ENCODE results near the gene ATIC. TPM values are rescaled to one million over a fixed set of nuclear protein-coding genes. Genes with fewer than 3 reads are reported as not detected.

ATIC gene
- total RNA-seq, 1 experiment from 2014 or later = 285 TPM

DNA sequence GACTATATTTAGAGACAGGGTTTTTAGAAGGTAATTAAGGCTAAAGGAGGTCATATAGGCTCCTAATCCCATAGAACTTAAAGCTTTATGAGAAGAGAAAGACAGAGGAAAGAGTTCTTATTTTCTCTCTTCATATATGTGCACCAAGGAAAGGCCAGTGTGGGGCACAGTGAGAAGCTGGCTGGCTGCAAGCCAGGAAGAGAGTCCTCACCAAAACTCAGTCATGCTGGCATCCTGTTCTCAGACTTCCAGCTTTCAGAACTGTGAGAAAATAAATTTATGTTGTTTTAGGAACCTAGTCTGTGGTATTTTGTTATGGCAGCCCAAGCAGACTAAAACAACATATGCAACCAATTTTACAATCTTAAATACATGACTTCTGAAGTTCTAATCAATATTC, 31.5 kb upstream of the ATIC start:
- CTCF ChIA-PET = no interaction called here
- H3K9me3 Mint-ChIP-seq = peaks cover 3% of the 10 kb centered on the region; the same call in 1 of the 2 replicates

DNA sequence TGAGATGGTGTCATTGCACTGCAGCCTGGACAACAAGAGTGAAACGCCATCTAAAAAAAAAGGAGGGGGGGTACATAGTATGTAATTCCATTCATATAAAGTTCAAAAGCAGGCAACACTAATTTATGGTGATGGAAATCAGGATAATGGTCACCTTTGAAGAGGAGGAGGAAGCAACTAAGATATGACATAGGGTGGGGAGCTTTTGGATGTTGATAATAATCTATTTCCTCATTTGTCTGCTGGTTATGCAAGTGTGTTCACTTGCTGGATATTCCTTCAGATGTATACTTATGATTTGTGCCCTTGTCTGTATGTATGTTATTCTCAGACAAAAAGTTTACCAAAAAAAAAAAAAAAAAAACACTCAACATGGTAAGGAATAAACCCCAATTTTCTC, 28.6 kb upstream of the ATIC start:
- CTCF ChIA-PET = no interaction called here

More for the DNA sequence above, 31.5 kb upstream of the ATIC start:
- POLR2A ChIA-PET = no interaction called here
- Mint-ChIP-seq H3K27me3 (ENCODE audit: low read depth) (no peaks in the 10 kb centered on the region), H3K27ac (no peak overlapping the region), H3K4me1 (no peaks in the 10 kb centered on the region), H3K36me3 (no peaks in the 10 kb centered on the region), H3K4me3 (no peak overlapping the region)
- TF ChIP-seq, protein P1, sequence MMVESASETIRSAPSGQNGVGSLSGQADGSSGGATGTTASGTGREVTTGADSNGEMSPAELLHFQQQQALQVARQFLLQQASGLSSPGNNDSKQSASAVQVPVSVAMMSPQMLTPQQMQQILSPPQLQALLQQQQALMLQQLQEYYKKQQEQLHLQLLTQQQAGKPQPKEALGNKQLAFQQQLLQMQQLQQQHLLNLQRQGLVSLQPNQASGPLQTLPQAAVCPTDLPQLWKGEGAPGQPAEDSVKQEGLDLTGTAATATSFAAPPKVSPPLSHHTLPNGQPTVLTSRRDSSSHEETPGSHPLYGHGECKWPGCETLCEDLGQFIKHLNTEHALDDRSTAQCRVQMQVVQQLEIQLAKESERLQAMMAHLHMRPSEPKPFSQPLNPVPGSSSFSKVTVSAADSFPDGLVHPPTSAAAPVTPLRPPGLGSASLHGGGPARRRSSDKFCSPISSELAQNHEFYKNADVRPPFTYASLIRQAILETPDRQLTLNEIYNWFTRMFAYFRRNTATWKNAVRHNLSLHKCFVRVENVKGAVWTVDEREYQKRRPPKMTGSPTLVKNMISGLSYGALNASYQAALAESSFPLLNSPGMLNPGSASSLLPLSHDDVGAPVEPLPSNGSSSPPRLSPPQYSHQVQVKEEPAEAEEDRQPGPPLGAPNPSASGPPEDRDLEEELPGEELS (CRISPR knock-in tag; IDR thresholded peaks at IDR 0.05) = no peak
- TF ChIP-seq GTF2I (CRISPR knock-in tag; conservative IDR thresholded peaks at IDR 0.05) = no peak
- TF ChIP-seq, protein P2, sequence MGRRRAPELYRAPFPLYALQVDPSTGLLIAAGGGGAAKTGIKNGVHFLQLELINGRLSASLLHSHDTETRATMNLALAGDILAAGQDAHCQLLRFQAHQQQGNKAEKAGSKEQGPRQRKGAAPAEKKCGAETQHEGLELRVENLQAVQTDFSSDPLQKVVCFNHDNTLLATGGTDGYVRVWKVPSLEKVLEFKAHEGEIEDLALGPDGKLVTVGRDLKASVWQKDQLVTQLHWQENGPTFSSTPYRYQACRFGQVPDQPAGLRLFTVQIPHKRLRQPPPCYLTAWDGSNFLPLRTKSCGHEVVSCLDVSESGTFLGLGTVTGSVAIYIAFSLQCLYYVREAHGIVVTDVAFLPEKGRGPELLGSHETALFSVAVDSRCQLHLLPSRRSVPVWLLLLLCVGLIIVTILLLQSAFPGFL (CRISPR knock-in tag; IDR thresholded peaks at IDR 0.05; ENCODE audit: borderline replicate concordance) = no peak
- no peak for TF ChIP-seq SMAD4 (CRISPR knock-in tag; IDR thresholded peaks at IDR 0.05)
- TF ChIP-seq, protein P3, sequence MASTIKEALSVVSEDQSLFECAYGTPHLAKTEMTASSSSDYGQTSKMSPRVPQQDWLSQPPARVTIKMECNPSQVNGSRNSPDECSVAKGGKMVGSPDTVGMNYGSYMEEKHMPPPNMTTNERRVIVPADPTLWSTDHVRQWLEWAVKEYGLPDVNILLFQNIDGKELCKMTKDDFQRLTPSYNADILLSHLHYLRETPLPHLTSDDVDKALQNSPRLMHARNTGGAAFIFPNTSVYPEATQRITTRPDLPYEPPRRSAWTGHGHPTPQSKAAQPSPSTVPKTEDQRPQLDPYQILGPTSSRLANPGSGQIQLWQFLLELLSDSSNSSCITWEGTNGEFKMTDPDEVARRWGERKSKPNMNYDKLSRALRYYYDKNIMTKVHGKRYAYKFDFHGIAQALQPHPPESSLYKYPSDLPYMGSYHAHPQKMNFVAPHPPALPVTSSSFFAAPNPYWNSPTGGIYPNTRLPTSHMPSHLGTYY (CRISPR knock-in tag; IDR thresholded peaks at IDR 0.05) = no peak
- TF ChIP-seq KAT7 (CRISPR knock-in tag; IDR thresholded peaks at IDR 0.05; ENCODE audit: borderline replicate concordance) = no peak
- no peak for TF ChIP-seq SOX15 (CRISPR knock-in tag; IDR thresholded peaks at IDR 0.05)
- TF ChIP-seq, protein P4, sequence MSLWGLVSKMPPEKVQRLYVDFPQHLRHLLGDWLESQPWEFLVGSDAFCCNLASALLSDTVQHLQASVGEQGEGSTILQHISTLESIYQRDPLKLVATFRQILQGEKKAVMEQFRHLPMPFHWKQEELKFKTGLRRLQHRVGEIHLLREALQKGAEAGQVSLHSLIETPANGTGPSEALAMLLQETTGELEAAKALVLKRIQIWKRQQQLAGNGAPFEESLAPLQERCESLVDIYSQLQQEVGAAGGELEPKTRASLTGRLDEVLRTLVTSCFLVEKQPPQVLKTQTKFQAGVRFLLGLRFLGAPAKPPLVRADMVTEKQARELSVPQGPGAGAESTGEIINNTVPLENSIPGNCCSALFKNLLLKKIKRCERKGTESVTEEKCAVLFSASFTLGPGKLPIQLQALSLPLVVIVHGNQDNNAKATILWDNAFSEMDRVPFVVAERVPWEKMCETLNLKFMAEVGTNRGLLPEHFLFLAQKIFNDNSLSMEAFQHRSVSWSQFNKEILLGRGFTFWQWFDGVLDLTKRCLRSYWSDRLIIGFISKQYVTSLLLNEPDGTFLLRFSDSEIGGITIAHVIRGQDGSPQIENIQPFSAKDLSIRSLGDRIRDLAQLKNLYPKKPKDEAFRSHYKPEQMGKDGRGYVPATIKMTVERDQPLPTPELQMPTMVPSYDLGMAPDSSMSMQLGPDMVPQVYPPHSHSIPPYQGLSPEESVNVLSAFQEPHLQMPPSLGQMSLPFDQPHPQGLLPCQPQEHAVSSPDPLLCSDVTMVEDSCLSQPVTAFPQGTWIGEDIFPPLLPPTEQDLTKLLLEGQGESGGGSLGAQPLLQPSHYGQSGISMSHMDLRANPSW (CRISPR knock-in tag; conservative IDR thresholded peaks at IDR 0.05; ENCODE audit: low read depth) = no peak
- TF ChIP-seq SP1 (CRISPR knock-in tag; conservative IDR thresholded peaks at IDR 0.05) = no peak
- no peak for TF ChIP-seq CREM (CRISPR knock-in tag; IDR thresholded peaks at IDR 0.05)
- no peak for TF ChIP-seq FOXJ3 (CRISPR knock-in tag; IDR thresholded peaks at IDR 0.05; ENCODE audit: borderline replicate concordance)
- TF ChIP-seq IRF2 (CRISPR knock-in tag; IDR thresholded peaks at IDR 0.05; ENCODE audit: borderline replicate concordance, low read depth) = no peak
- TF ChIP-seq, protein P5, sequence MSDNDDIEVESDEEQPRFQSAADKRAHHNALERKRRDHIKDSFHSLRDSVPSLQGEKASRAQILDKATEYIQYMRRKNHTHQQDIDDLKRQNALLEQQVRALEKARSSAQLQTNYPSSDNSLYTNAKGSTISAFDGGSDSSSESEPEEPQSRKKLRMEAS (CRISPR knock-in tag; IDR thresholded peaks at IDR 0.05) = no peak
- ATAC-seq (no peak), DNase-seq (ENCODE audit: low spot score) (no peak)

More for the DNA sequence above, 28.6 kb upstream of the ATIC start:
- Mint-ChIP-seq H3K4me3 (no peak overlapping the region), H3K4me1 (no peaks in the 10 kb centered on the region), H3K9me3 (peaks cover 3% of the 10 kb centered on the region; the same call in 1 of the 2 replicates), H3K36me3 (no peaks in the 10 kb centered on the region), H3K27me3 (ENCODE audit: low read depth) (no peaks in the 10 kb centered on the region), H3K27ac (no peak overlapping the region)
- TF ChIP-seq ZNF396 (CRISPR knock-in tag; IDR thresholded peaks at IDR 0.05; ENCODE audit: borderline replicate concordance) (no peak), JUN (CRISPR knock-in tag; IDR thresholded peaks at IDR 0.05) (no peak), FOXJ3 (CRISPR knock-in tag; IDR thresholded peaks at IDR 0.05; ENCODE audit: borderline replicate concordance) (no peak), ZBTB21 (CRISPR knock-in tag; IDR thresholded peaks at IDR 0.05; ENCODE audit: borderline replicate concordance) (no peak), ELF4 (CRISPR knock-in tag; IDR thresholded peaks at IDR 0.05; ENCODE audit: low read depth) (no peak), ZNF671 (CRISPR knock-in tag; IDR thresholded peaks at IDR 0.05) (no peak)
- TF ChIP-seq, protein P6, sequence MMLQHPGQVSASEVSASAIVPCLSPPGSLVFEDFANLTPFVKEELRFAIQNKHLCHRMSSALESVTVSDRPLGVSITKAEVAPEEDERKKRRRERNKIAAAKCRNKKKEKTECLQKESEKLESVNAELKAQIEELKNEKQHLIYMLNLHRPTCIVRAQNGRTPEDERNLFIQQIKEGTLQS (CRISPR knock-in tag; conservative IDR thresholded peaks at IDR 0.05) = no peak
- TF ChIP-seq, protein P3 (CRISPR knock-in tag; IDR thresholded peaks at IDR 0.05) = no peak
- POLR2A ChIA-PET = no interaction called here
- DNase-seq (ENCODE audit: low spot score) = no peak
- ATAC-seq = no peak
